GM19324 (cell line): ENCODE results near the gene ZCWPW1.
A peak's percentile ranks its signal among the peaks of the same experiment; 100 is the strongest.

Experiments
- ATAC-seq: cut with Tn5 transposase; IDR thresholded peaks from one replicate; pipeline ENCODE4 v1.9.1; 2021; ENCODE audit warnings: mild to moderate bottlenecking, moderate library complexity; ENCODE audit not compliant: unreplicated experiment, low FRiP score

ZCWPW1 gene

DNA sequence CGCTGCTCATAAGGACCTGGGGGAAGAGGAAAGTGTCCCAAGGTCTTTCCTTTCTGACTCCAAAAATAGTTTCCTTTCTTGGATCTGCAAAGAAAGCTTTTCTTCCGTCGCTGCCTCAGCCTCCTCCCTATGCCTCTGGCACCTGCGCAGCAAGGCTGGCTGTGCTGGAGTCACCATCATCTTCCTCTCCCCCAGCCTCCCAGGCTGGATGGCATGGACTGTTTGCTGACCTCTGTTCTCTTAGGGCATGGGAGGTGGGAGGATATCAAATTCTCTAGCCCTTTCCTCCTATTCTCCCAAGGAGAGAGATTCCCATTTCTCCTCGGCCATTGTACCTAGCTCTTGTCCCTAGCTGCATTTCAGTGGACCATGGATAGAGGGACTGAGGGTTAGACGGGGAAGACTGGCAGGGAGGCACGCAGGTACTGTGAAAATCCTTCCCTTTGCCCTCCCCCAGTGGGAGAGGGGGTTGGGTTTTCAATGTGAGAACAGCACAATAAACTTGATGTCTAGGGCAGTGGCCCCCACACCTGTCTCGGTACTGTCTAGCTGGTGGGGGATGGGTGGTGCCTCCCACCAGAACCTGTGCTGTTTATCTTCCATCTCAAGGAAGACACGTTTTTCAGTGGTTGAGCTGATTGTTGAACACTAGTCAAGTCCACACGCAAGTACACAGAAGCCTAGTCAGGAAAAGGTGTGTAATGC is 5.2 kb upstream of the ZCWPW1 start:
- no peak for ATAC-seq

DNA sequence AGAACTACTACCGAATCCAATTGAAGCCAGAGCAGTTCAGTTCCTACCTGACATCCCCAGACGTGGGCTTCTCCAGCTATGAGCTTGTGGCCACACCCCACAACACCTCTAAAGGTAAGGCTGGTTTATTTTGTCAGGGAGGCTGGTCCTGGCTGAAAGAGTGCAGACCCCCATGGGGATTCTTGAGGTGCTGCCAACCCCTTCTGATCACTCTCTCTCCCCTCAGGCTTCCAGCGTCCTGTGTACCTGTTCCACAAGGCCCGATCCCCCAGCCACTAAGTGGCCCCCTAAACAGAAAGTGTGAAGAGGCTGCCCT is 4.7 kb upstream of the ZCWPW1 start:
- no peak for ATAC-seq

DNA sequence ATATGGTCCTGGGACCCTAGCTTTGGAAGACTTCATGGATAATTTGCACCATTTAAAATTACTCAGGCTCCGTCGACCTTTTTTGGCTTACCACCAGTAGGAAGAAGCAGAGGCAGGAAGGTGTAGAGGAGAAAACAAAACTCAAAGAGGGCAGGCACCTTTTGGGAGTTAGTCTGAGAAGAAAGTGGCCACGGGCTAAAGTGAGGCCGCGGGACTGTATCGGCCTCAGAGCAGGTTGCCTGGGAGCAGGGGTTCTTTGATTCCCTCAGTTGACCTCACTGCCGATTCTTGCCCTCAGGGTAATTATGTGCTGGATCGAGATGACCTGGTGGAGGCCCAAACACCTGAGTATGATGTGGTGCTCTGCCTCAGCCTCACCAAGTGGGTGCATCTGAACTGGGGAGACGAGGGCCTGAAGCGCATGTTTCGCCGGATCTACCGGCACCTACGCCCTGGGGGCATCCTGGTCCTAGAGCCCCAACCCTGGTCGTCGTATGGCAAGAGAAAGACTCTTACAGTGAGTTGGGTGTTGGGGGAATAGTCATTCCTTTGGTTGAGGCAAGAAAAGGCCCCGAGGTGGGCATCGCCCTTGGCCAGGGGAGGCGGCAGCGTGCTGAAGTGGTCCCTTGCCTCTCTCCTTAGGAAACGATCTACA is 4.2 kb upstream of the ZCWPW1 start:
- ATAC-seq = no peak

- no peak for ATAC-seq
Measured at GRCh38 chr7:100432053-100432452, 3.5 kb upstream of the ZCWPW1 start.

GRCh38 chr7:100431286-100431735 is 2.8 kb upstream of the ZCWPW1 start:
- no peak for ATAC-seq

- no peak for ATAC-seq
Measured at GRCh38 chr7:100430493-100431285, 2.2 kb upstream of the ZCWPW1 start.

- ATAC-seq = peak; percentile 43
Measured at GRCh38 chr7:100429637-100430492, 1.4 kb upstream of the ZCWPW1 start, which contains the start of gene MEPCE. MEPCE (plus strand) TSS chr7:100429831; CDS start chr7:100430019, 188 bp downstream.

- peak; percentile 64 for ATAC-seq
Measured at GRCh38 chr7:100428967-100429636, 599 bp upstream of the ZCWPW1 start.

DNA sequence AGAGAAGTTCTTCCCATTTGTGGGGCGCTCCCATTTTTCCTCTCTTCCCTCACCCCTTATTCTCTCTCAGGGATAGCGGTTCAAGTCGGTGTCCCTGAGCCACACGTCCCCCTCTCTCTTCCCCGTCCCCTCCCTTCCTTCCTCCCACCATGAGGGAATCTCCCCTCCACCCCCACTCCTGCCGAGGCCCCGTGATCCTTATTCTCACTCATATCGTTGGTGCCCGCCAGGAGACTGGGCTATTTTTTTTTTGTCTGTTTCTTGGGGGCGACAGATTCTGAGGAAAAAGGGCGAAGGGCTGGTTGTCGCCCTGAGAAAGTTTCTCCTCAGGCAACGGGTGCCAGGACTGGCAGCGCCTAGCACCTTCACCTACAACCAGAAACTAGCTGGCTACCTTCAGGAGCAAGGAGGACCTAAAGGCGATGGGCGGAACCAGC is 723 bp downstream of the ZCWPW1 start:
- no peak for ATAC-seq

- ATAC-seq = no peak
Measured at GRCh38 chr7:100426516-100426915, 2.0 kb downstream of the ZCWPW1 start.

GRCh38 chr7:100425347-100425746 is 3.2 kb downstream of the ZCWPW1 start:
- no peak for ATAC-seq

GRCh38 chr7:100423315-100423714 is 5.2 kb downstream of the ZCWPW1 start:
- no peak for ATAC-seq

GRCh38 chr7:100419660-100420226 is 8.8 kb downstream of the ZCWPW1 start:
- ATAC-seq = no peak

DNA sequence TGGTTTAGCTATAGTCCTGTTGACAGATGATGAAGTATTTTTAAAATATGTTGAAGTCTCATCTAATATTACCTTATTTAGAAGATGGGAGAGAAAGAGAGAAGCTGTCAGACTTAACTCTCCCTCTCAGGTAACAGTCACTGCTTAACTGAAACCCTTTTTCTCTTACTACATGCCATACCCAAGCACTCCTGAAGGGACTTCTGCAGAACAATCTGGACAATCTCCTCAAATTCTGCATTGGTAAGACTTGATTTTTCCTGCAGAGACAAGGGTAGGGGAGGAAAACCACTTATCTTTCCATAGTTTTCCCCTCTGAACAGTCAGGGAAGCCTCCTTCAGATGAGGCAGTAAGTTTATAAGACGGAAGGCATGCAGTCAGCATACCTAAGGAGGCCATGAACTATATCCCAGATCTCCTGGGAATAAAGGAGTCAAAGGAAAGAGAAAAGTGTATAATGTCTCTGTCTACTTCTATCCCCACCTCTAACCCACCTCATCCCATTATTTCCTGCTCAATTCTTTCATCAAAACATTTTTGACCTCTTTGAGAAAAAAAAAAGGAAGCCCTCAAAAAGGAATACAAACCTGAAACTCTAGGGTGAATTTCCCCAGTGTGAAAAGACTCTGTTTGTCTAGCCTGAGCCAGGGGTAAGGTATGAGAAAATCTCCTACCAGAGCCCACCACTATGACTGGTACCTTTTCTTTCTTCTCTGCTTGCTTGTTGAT is 9.4 kb downstream of the ZCWPW1 start:
- no peak for ATAC-seq

GRCh38 chr7:100415448-100415847 is 13.1 kb downstream of the ZCWPW1 start:
- ATAC-seq = no peak

DNA sequence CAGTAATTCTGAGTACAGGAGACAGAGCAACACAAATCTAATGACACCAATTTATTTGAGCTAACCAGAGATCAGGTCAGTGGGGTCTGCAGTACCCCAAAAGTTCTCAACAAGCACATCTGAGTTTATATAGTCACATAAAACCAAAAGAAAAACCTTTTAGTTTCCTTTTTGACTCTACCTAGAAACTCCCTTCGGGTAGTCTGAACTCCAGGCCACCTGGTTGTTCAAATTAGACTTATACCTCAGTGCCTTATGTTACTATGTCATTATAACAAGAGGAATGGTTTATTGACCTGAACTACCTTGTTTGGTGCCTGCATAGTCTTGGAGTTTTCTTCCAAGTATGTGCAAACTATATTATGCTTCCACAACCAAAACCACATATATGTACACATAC is 14.6 kb downstream of the ZCWPW1 start:
- ATAC-seq = no peak

DNA sequence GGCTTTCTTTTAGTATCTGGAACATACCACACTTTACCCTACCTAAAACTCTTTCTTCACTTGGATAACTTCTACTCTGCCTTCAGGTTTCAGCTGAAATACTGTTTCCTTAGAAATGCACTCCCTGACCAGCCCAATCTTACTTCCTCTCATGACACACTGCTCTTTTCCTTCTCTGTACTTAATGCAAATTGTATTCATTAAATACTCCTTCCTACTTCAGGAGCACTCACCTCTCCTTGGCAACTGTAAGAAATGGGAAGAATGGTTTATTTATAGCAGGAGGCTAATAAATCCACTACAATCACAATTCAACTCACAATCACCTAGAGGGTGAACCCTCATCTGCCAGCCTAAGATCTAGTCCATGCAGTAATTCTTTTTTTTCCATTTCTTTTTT is 15.2 kb downstream of the ZCWPW1 start:
- no peak for ATAC-seq

DNA sequence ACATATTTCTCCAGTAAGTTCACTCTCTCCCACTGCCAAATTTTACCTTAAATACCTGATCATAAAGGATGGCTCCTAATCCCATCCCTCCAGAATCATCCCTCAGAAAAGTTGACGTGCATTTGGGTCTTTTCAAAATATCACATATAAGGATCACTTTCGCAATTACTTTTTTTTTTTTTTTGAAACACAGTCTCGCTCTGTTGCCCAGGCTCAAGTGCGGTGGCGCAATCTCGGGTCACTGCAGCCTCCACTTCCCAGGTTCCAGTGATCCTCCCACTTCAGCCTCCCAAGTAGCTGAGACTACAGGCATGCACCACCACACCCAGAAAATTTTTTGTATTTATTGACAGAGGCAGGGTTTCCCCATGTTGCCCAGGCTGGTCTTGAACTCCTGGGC is 17.4 kb downstream of the ZCWPW1 start:
- no peak for ATAC-seq
